ENCODE data around the gene GAMT.

The GAMT gene

GRCh38 chr19:1383312-1384084 is 17.8 kb downstream of the GAMT start, which contains the start of gene NDUFS7:
Gene NDUFS7 (plus strand): TSS chr19:1383907. CDS start chr19:1383927, 20 bp downstream.
- H3K9me2 ChIP-seq (replicated peaks; ENCODE audit: low read depth, low read length) = no peaks in the 10 kb centered on the region

GRCh38 chr19:1383017-1383311 is 18.4 kb downstream of the GAMT start:
- peak overlapping the region; percentile 56 for H3K4me2 ChIP-seq (ENCODE audit: low read depth, low read length, poor library complexity, severe bottlenecking)
- no peaks in the 10 kb centered on the region for H3K9me2 ChIP-seq (replicated peaks; ENCODE audit: low read depth, low read length)
- H3K9ac ChIP-seq (ENCODE audit: low read depth, low read length, poor library complexity, severe bottlenecking) = no peak overlapping the region
- no peaks in the 10 kb centered on the region for H3K36me3 ChIP-seq (ENCODE audit: insufficient read depth, low read length)
- H3K79me2 ChIP-seq (ENCODE audit: insufficient read depth, low read length) = peaks cover 24% of the 10 kb centered on the region
- peaks cover 5% of the 10 kb centered on the region for H3K4me1 ChIP-seq (ENCODE audit: insufficient read depth, low read length, poor library complexity, severe bottlenecking)
- H3K9me3 ChIP-seq (ENCODE audit: insufficient read depth, low read depth, low read length) = no peaks in the 10 kb centered on the region
- TF ChIP-seq EZH2phosphoT487 (IDR thresholded peaks at IDR 0.05; ENCODE audit: borderline replicate concordance) = no peak
- peak; percentile 48; the same call in 1 of the 2 replicates for TF ChIP-seq CTCF (conservative IDR thresholded peaks at IDR 0.05; ENCODE audit: low read length)
- peaks cover 4% of the 10 kb centered on the region for H4K20me1 ChIP-seq (ENCODE audit: insufficient read depth, low read length, poor library complexity, severe bottlenecking)
- H2AFZ ChIP-seq (ENCODE audit: low read length) = no peak overlapping the region
- no peaks in the 10 kb centered on the region for H3F3A ChIP-seq (ENCODE audit: low read depth)
- peak overlapping the region; percentile 54 for H3K4me3 ChIP-seq (ENCODE audit: low read length, poor library complexity, severe bottlenecking)
- H3K27me3 ChIP-seq (ENCODE audit: insufficient read depth, low read length, poor library complexity, severe bottlenecking) = no peaks in the 10 kb centered on the region

More at GRCh38 chr19:1383312-1384084, 17.8 kb downstream of the GAMT start, which contains the start of gene NDUFS7:
- peaks cover 5% of the 10 kb centered on the region for H3K4me1 ChIP-seq (ENCODE audit: insufficient read depth, low read length, poor library complexity, severe bottlenecking)
- H2AFZ ChIP-seq (ENCODE audit: low read length) = peak within 1 kb of the TSS; percentile 87; the same call in 1 of the 2 replicates
- peaks cover 24% of the 10 kb centered on the region for H3K79me2 ChIP-seq (ENCODE audit: insufficient read depth, low read length)
- peak within 1 kb of the TSS; percentile 96 for H3K4me3 ChIP-seq (ENCODE audit: low read length, poor library complexity, severe bottlenecking)
- H3K9me3 ChIP-seq (ENCODE audit: insufficient read depth, low read depth, low read length) = no peaks in the 10 kb centered on the region
- H3K27me3 ChIP-seq (ENCODE audit: insufficient read depth, low read length, poor library complexity, severe bottlenecking) = no peaks in the 10 kb centered on the region
- H3K36me3 ChIP-seq (ENCODE audit: insufficient read depth, low read length) = no peaks in the 10 kb centered on the region
- peaks cover 4% of the 10 kb centered on the region for H4K20me1 ChIP-seq (ENCODE audit: insufficient read depth, low read length, poor library complexity, severe bottlenecking)
- no peak for TF ChIP-seq EZH2phosphoT487 (IDR thresholded peaks at IDR 0.05; ENCODE audit: borderline replicate concordance)
- no peak; the same call in 1 of the 2 replicates for TF ChIP-seq CTCF (conservative IDR thresholded peaks at IDR 0.05; ENCODE audit: low read length)
- H3F3A ChIP-seq (ENCODE audit: low read depth) = no peaks in the 10 kb centered on the region
- peak within 1 kb of the TSS; percentile 96 for H3K4me2 ChIP-seq (ENCODE audit: low read depth, low read length, poor library complexity, severe bottlenecking)
- peak within 1 kb of the TSS; percentile 83 for H3K9ac ChIP-seq (ENCODE audit: low read depth, low read length, poor library complexity, severe bottlenecking)

- no peak overlapping the region for H3K4me3 ChIP-seq (ENCODE audit: low read length, poor library complexity, severe bottlenecking)
- no peaks in the 10 kb centered on the region for H3K9me2 ChIP-seq (replicated peaks; ENCODE audit: low read depth, low read length)
- no peak overlapping the region for H3K9ac ChIP-seq (ENCODE audit: low read depth, low read length, poor library complexity, severe bottlenecking)
- no peak overlapping the region for H3K4me2 ChIP-seq (ENCODE audit: low read depth, low read length, poor library complexity, severe bottlenecking)
- H3K4me1 ChIP-seq (ENCODE audit: insufficient read depth, low read length, poor library complexity, severe bottlenecking) = peaks cover 5% of the 10 kb centered on the region
- peaks cover 4% of the 10 kb centered on the region for H4K20me1 ChIP-seq (ENCODE audit: insufficient read depth, low read length, poor library complexity, severe bottlenecking)
- H3K27me3 ChIP-seq (ENCODE audit: insufficient read depth, low read length, poor library complexity, severe bottlenecking) = no peaks in the 10 kb centered on the region
- H3F3A ChIP-seq (ENCODE audit: low read depth) = no peaks in the 10 kb centered on the region
- no peaks in the 10 kb centered on the region for H3K9me3 ChIP-seq (ENCODE audit: insufficient read depth, low read depth, low read length)
- TF ChIP-seq EZH2phosphoT487 (IDR thresholded peaks at IDR 0.05; ENCODE audit: borderline replicate concordance) = no peak
- TF ChIP-seq CTCF (conservative IDR thresholded peaks at IDR 0.05; ENCODE audit: low read length) = no peak
- peaks cover 24% of the 10 kb centered on the region for H3K79me2 ChIP-seq (ENCODE audit: insufficient read depth, low read length)
- no peak overlapping the region for H2AFZ ChIP-seq (ENCODE audit: low read length)
- no peaks in the 10 kb centered on the region for H3K36me3 ChIP-seq (ENCODE audit: insufficient read depth, low read length)
These were observed 19.1 kb downstream of the GAMT start for GRCh38 chr19:1382250-1382649.
